Fibroblast of the conjunctiva (primary cell): ENCODE data around the gene C22orf23.

Experiments
- DNase-seq: peaks from one replicate; pipeline ENCODE4 v3.0.0-alpha.2; 2010; ENCODE audit warnings: low read depth

The C22orf23 gene

DNA sequence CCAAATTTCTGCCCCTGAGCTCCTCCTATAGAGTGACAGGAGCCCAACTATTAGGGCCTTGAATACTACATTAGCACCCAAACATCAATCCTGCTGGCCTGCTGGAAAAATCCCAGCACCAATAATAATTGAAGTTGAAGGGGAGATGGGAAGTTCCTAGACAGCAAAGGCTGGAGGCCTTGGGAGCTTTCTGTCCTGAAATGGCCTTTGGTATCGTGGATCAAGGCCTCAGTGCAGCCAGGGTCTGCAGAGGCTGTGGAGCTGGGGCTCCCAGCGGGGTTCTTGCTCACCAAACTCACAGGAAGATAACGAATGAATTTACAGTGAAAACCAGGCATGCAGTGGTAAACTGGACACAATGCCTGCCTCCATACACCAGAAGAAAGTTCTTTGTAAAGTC is 56.5 kb downstream of the C22orf23 start:
- DNase-seq = no peak

DNA sequence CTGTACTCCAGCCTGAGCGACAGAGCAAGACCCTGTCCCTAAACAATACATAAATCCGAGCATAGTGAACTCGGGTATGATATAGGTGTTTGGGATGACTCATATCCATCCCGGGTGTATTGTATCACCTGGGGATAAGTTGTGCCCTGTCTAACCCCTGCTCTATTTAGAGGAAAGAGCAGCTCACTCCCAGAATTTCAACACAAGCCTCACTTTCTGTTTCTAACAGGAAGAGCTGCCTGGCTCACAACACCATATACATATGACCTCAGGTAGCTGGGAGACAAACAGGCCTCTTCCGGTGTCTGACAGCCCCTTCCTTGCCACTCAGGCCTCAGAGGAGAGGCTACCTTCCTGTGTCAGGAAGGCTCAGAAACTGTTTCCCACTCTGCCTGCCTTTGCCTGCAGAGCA is 57.2 kb downstream of the C22orf23 start:
- no peak for DNase-seq

DNA sequence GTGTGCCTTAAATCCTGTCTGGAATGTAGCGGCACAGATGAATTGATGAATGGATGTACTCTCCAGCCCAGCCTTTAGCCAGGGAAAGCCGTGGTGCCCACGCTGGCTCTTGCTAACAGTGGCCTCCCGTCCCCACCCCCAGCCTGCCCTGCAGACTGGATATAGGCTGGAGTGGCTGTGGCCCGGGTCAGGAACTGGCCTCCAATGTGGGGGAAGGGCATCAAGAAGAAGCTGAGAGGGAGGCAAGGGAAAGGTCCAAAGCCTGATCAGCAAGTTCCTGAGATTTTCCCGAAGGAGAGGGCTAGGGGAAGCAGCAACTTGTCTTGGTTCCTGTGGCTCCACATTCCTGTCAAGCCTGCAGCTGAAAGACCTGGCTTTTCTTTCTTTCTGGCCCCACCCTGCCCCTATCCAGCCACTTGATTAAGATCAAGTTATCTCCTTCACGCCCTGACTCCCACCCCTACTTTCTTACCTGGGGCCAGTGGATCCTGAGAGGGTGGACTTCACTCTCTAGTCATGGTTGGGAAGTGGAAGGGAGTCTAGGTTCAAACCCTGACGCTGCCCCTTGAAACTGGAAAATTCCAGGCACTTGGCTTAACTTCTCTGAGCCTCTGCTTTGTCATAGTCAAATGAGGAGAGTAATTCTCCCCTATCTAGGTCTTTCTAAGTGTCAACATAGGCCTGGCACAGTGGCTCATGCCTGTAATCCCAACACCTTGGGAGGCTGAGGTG is 58.3 kb downstream of the C22orf23 start:
- DNase-seq = no peak

DNA sequence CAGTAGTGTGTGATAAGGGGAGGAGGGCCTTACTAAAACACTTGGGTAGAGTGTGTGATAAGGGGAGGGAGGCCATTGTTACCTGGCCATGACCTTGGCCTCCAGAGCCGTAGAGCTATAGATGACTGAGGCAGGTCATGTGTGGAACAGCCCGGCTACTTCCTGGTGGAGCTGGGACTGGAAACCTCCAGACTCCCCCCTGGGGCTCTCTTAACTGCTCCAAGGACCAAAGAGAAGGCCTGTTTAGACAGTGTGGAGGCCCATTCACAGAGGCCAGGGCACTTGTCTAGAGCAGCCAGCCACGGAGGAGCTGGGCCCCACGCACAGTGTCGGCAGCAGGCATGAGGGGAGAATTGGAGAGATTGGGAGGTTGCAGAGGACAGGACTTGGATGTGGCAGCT is 59.8 kb downstream of the C22orf23 start:
- DNase-seq = no peak
